Measurements from ENCODE around the gene CEMIP. TPM values are rescaled to one million over a fixed set of nuclear protein-coding genes. Genes with fewer than 3 reads are reported as not detected.

The CEMIP gene
- total RNA-seq, 6 experiments from 2014 or later, result 0.64 to 0.74 TPM; not detected in 4

DNA sequence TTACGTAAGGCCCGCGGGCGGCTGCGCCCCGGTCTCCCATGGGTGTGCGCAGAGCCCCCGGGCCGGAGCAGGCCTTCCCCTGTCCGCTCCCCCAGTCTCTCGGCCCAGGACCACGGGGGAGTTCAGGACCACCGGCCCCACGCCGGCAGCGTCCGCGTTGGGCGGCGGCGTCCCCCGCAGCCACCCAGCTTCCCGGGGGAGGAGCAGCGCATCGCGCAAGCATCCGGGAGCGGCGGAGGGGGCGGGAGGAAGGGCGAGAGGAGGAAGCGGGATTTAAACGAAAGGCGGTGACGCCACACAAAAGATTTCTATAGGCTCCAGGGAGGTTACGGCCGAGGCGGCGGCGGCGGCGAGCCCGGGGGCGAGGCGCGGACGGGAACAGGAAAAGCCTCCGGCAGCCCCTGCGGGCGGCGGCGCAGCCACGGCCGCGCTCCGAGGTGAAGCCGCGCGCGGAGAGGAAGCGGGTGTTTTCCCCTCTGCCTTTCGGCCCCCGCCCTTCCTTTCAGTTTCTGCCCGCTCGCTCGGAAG is 221.5 kb downstream of the CEMIP start, which contains the start of gene TLNRD1:
Gene TLNRD1 (plus strand): TSS at position 300 of the 528 bp plus-strand sequence. CDS start 1,349 bp downstream, outside the sequence.
- Histone ChIP-seq H3K27me3 (no peaks in the 10 kb centered on the region), H3K9me3 (no peaks in the 10 kb centered on the region), H3K27ac (peak within 1 kb of the TSS; percentile 91 to 97 (median 96)), H3K4me1 (peaks cover 0 to 35% (median 12%) of the 10 kb centered on the region in 4 donors), H3K4me3 (peak within 1 kb of the TSS; percentile 77 to 96 (median 85)), H3K36me3 (no peaks in the 10 kb centered on the region)
- ATAC-seq (peak; percentile 77 to 82 (median 78)), DNase-seq (peak; percentile 90 to 94 (median 92))
- WGBS (ENCODE audit: insufficient coverage, low coverage, low lambda C conversion rate, missing lambda C conversion rate), result 0% methylated on average over 9 of the region's 66 CpGs
- intact Hi-C loops (cut with DNase I), result no loop called here
- peak; percentile 94 for TF ChIP-seq POLR2A (IDR thresholded peaks at IDR 0.05)
- no peak for TF ChIP-seq CTCF (IDR thresholded peaks at IDR 0.05)

MicroRNAs within 50 kb of the gene (microRNA counts, 767-probe panel; counts per million panel counts)
- microRNA hsa-miR-549, result 237 counts per million

Small RNA genes within 50 kb of the gene (microRNA-seq; reads per million reads assigned to microRNA genes)
- 0 reads per million in 2 donors for gene MIR4514
- 0 reads per million in 2 donors for gene MIR549A

Small RNA genes within 50 kb of the gene (small RNA-seq; reads per million reads assigned to genes)
- 0 reads per million in 2 experiments for gene MIR4514
- gene MIR549A, result 0 reads per million in 2 experiments

Other genes starting within 250 kb of the CEMIP start
- gene ABHD17C, start 84.1 kb upstream of the CEMIP start, total RNA-seq, result 1 to 10 TPM; 2.0 to 5.5 (median 3.0) TPM
- 10 to 100 TPM; 10.8 to 16.7 (median 14.6) TPM for gene MESD, start 210.4 kb downstream of the CEMIP start, total RNA-seq
- gene TLNRD1, start 221.6 kb downstream of the CEMIP start, total RNA-seq, result 1 to 10 TPM; 3.0 to 7.4 (median 5.5) TPM